SK-N-SH treated with all-trans-retinoic acid at 6 μM for 48 hours (cell line): ENCODE data around the gene PDGFB.

Experiments
- ATAC-seq: fragments of 200-7000 bp; cut with Tn5 transposase; 3 replicates; pipeline ENCODE4 v1.9.1; 2020; ENCODE audit warnings: mild to moderate bottlenecking, moderate library complexity
- ARNTL ChIP-seq: fragments of 450-650 bp; formaldehyde crosslinking; IDR thresholded peaks from 2 replicates; pipeline ENCODE4 v1.5.0; 2020; ENCODE audit warnings: low read depth, mild to moderate bottlenecking, moderate library complexity, borderline replicate concordance
- BACH2 ChIP-seq: fragments of 250-450 bp; sonication (Bioruptor Pico); IDR thresholded peaks from 2 replicates; pipeline ENCODE4 v1.9.0; 2021; ENCODE audit warnings: mild to moderate bottlenecking, borderline replicate concordance
- CSDC2 ChIP-seq: fragments of 250-450 bp; sonication (Bioruptor Pico); IDR thresholded peaks from 2 replicates; pipeline ENCODE4 v1.5.0; 2020; ENCODE audit warnings: mild to moderate bottlenecking, moderate library complexity
- GLIS3 ChIP-seq: fragments of 250-450 bp; sonication (Bioruptor Pico); IDR thresholded peaks from 2 replicates; pipeline ENCODE4 v1.5.0; 2020; ENCODE audit warnings: mild to moderate bottlenecking, moderate library complexity
- ISL1 ChIP-seq: fragments of 250-450 bp; sonication (Bioruptor Pico); IDR thresholded peaks from 2 replicates; pipeline ENCODE4 v2.1.2; 2022; ENCODE audit warnings: mild to moderate bottlenecking, moderate library complexity
- OSR1 ChIP-seq: fragments of 250-450 bp; sonication (Bioruptor Pico); IDR thresholded peaks from 2 replicates; pipeline ENCODE4 v1.8.0; 2022; ENCODE audit warnings: moderate library complexity, mild to moderate bottlenecking, inconsistent platforms
- PATZ1 ChIP-seq: fragments of 250-450 bp; sonication (Bioruptor Pico); IDR thresholded peaks from 2 replicates; pipeline ENCODE4 v1.8.0; 2020; ENCODE audit warnings: mild to moderate bottlenecking, moderate library complexity, borderline replicate concordance
- POU6F1 ChIP-seq: fragments of 250-450 bp; sonication (Bioruptor Pico); IDR thresholded peaks from 2 replicates; pipeline ENCODE4 v1.8.0; 2021; ENCODE audit warnings: low read depth, mild to moderate bottlenecking, moderate library complexity, borderline replicate concordance
- PPARA ChIP-seq: fragments of 250-450 bp; sonication (Bioruptor Pico); IDR thresholded peaks from 2 replicates; pipeline ENCODE4 v1.5.0; 2020; ENCODE audit warnings: mild to moderate bottlenecking, borderline replicate concordance
- RARB ChIP-seq: fragments of 250-450 bp; sonication (Bioruptor Pico); IDR thresholded peaks from 2 replicates; pipeline ENCODE4 v1.8.0; 2021; ENCODE audit warnings: mild to moderate bottlenecking, moderate library complexity
- SNAI2 ChIP-seq: fragments of 250-450 bp; sonication (Bioruptor Pico); IDR thresholded peaks from 2 replicates; pipeline ENCODE4 v1.5.0; 2020; ENCODE audit warnings: mild to moderate bottlenecking, moderate library complexity
- TCF4 ChIP-seq: fragments of 250-450 bp; sonication (Bioruptor Pico); IDR thresholded peaks from 2 replicates; pipeline ENCODE4 v1.8.0; 2021; ENCODE audit warnings: mild to moderate bottlenecking, moderate library complexity, borderline replicate concordance
- TSHZ2 ChIP-seq: fragments of 250-450 bp; sonication (Bioruptor Pico); IDR thresholded peaks from 2 replicates; pipeline ENCODE4 v1.5.0; 2020; ENCODE audit warnings: mild to moderate bottlenecking, moderate library complexity
- ZC3H10 ChIP-seq: fragments of 250-450 bp; sonication (Bioruptor Pico); IDR thresholded peaks from 2 replicates; pipeline ENCODE4 v1.5.1; 2021; ENCODE audit warnings: mild to moderate bottlenecking, moderate library complexity
- ZFP3 ChIP-seq: fragments of 250-450 bp; sonication (Bioruptor Pico); IDR thresholded peaks from 2 replicates; pipeline ENCODE4 v1.5.0; 2020; ENCODE audit warnings: mild to moderate bottlenecking, moderate library complexity
- ZFP30 ChIP-seq: fragments of 450-650 bp; formaldehyde crosslinking; IDR thresholded peaks from 2 replicates; pipeline ENCODE4 v1.5.0; 2022; ENCODE audit warnings: mild to moderate bottlenecking, moderate library complexity
- ZNF70 ChIP-seq: fragments of 450-650 bp; formaldehyde crosslinking; IDR thresholded peaks from 2 replicates; pipeline ENCODE4 v1.5.0; 2020; ENCODE audit warnings: mild to moderate bottlenecking, moderate library complexity
- ZNF8 ChIP-seq: fragments of 450-650 bp; formaldehyde crosslinking; IDR thresholded peaks from 2 replicates; pipeline ENCODE4 v1.5.0; 2020; ENCODE audit warnings: mild to moderate bottlenecking, moderate library complexity
- TF ChIP-seq, protein P1 (sequence below): fragments of 250-450 bp; sonication (Bioruptor Pico); IDR thresholded peaks from 2 replicates; pipeline ENCODE4 v1.5.1; 2020; ENCODE audit warnings: low read depth, mild to moderate bottlenecking, moderate library complexity
- TF ChIP-seq, protein P2 (sequence below): fragments of 250-450 bp; sonication (Bioruptor Pico); IDR thresholded peaks from 2 replicates; pipeline ENCODE4 v1.5.1; 2021; ENCODE audit warnings: mild to moderate bottlenecking, moderate library complexity

The PDGFB gene

GRCh38 chr22:39255449-39256185 lies 10.8 kb upstream of the PDGFB start:
- TF ChIP-seq POU6F1 (CRISPR knock-in tag) (no peak), ISL1 (CRISPR knock-in tag) (no peak), PPARA (CRISPR knock-in tag) (no peak), RARB (CRISPR knock-in tag) (no peak), ARNTL (no peak), ZNF8 (CRISPR knock-in tag) (no peak), ZFP30 (CRISPR knock-in tag) (no peak), GLIS3 (CRISPR knock-in tag) (no peak), TCF4 (CRISPR knock-in tag) (no peak), ZC3H10 (no peak), PATZ1 (CRISPR knock-in tag) (no peak), SNAI2 (CRISPR knock-in tag) (no peak), TSHZ2 (CRISPR knock-in tag) (no peak), CSDC2 (no peak), ZFP3 (CRISPR knock-in tag) (no peak), BACH2 (CRISPR knock-in tag) (no peak)
- TF ChIP-seq, protein P1, sequence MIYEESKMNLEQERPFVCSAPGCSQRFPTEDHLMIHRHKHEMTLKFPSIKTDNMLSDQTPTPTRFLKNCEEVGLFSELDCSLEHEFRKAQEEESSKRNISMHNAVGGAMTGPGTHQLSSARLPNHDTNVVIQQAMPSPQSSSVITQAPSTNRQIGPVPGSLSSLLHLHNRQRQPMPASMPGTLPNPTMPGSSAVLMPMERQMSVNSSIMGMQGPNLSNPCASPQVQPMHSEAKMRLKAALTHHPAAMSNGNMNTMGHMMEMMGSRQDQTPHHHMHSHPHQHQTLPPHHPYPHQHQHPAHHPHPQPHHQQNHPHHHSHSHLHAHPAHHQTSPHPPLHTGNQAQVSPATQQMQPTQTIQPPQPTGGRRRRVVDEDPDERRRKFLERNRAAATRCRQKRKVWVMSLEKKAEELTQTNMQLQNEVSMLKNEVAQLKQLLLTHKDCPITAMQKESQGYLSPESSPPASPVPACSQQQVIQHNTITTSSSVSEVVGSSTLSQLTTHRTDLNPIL (CRISPR knock-in tag): no peak
- TF ChIP-seq, protein P2, sequence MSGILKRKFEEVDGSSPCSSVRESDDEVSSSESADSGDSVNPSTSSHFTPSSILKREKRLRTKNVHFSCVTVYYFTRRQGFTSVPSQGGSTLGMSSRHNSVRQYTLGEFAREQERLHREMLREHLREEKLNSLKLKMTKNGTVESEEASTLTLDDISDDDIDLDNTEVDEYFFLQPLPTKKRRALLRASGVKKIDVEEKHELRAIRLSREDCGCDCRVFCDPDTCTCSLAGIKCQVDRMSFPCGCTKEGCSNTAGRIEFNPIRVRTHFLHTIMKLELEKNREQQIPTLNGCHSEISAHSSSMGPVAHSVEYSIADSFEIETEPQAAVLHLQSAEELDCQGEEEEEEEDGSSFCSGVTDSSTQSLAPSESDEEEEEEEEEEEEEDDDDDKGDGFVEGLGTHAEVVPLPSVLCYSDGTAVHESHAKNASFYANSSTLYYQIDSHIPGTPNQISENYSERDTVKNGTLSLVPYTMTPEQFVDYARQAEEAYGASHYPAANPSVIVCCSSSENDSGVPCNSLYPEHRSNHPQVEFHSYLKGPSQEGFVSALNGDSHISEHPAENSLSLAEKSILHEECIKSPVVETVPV (CRISPR knock-in tag): no peak
- TF ChIP-seq, all 23 proteins: peak for 0
- ATAC-seq: no peak

GRCh38 chr22:39254789-39255298 lies 10.1 kb upstream of the PDGFB start:
- ATAC-seq: peak; percentile 60
- TF ChIP-seq TCF4 (CRISPR knock-in tag): no peak
- no peak for TF ChIP-seq OSR1 (CRISPR knock-in tag)
- no peak for TF ChIP-seq CSDC2
- no peak for TF ChIP-seq PPARA (CRISPR knock-in tag)
- no peak for TF ChIP-seq ZNF70 (CRISPR knock-in tag)
- no peak for TF ChIP-seq PATZ1 (CRISPR knock-in tag)
- TF ChIP-seq, protein P1 (CRISPR knock-in tag): no peak
- TF ChIP-seq ZC3H10: no peak
- TF ChIP-seq ISL1 (CRISPR knock-in tag): no peak
- TF ChIP-seq RARB (CRISPR knock-in tag): no peak
- TF ChIP-seq, protein P2 (CRISPR knock-in tag): no peak
- no peak for TF ChIP-seq BACH2 (CRISPR knock-in tag)
- TF ChIP-seq TSHZ2 (CRISPR knock-in tag): no peak
